Endothelial cell of umbilical vein (primary cell): ENCODE data around the gene CXCL6. TPM values are rescaled to one million over a fixed set of nuclear protein-coding genes. Genes with fewer than 3 reads are reported as not detected.
A peak's percentile ranks its signal among the peaks of the same experiment; 100 is the strongest.

Source experiments
- BruUV-seq: library from RNA; stranded (reverse); fragments of 400-500 nt; replicated peaks from 2 replicates; lab custom pipeline; 2021; lab: Mats Ljungman, UMichigan
- CTCF ChIA-PET: fragments of 300-600, 350-600 bp; sonication (Branson Sonifier 250); formaldehyde crosslinking; loops from one replicate; lab custom pipeline; 2021; ENCODE audit warnings: antibody characterized with exemption, inconsistent platforms; lab: Charles Lee
- POLR2A ChIA-PET: fragments of 300-600, 350-600 bp; sonication (Branson Sonifier 250); formaldehyde crosslinking; loops from one replicate; lab custom pipeline; 2021; ENCODE audit warnings: antibody characterized with exemption, inconsistent platforms; lab: Charles Lee
- DNase-seq: peaks from one replicate; pipeline ENCODE4 v3.0.0-alpha.2; 2011; ENCODE audit warnings: low read depth, low spot score
- FAIRE-seq: peaks from 2 replicates; lab custom pipeline; 2011; peaks lifted over from hg19 to GRCh38; lab: Jason Lieb, UNC
- H2AFZ ChIP-seq: 2 replicates; pipeline ENCODE4 v1.6.0; 2012; ENCODE audit warnings: low read depth, low read length, control low read depth, inconsistent platforms
- H3K27ac ChIP-seq: 2 replicates; pipeline ENCODE4 v1.5.1; 2011; ENCODE audit warnings: low read depth, mild to moderate bottlenecking, control low read depth, low read length, moderate library complexity; ENCODE audit not compliant: insufficient read depth
- H3K27me3 ChIP-seq, 2 experiments: 2 replicates each; pipeline versions ENCODE4 v1.6.0 to v1.6.1; 2011; ENCODE audit warnings: low read length in 2 of 2, mixed read lengths in 1 of 2; ENCODE audit not compliant: control insufficient read depth in 2 of 2, insufficient read depth in 2 of 2
- H3K36me3 ChIP-seq, 2 experiments: 2 replicates in 1 of 2; 3 replicates in 1 of 2; pipeline ENCODE4 v1.5.1; 2011; ENCODE audit warnings: low read length in 2 of 2, mild to moderate bottlenecking in 1 of 2, moderate library complexity in 1 of 2; ENCODE audit not compliant: control insufficient read depth in 2 of 2, insufficient read depth in 2 of 2; ENCODE audit errors: extremely low read depth in 1 of 2
- H3K4me1 ChIP-seq: 3 replicates; pipeline ENCODE4 v1.5.1; 2011; ENCODE audit warnings: mild to moderate bottlenecking, low read length; ENCODE audit not compliant: control insufficient read depth, insufficient read depth; ENCODE audit errors: extremely low read depth
- H3K4me2 ChIP-seq: 2 replicates; pipeline ENCODE4 v1.6.1; 2011; ENCODE audit warnings: low read length, control low read depth, mixed read lengths; ENCODE audit not compliant: insufficient read depth
- H3K4me3 ChIP-seq, 3 experiments: fragments of 200-600 bp in 1 of 3; sonication (generic), shearing (Covaris generic) in 1 of 3; replicated peaks in 1 of 3; 2 replicates each; pipeline ENCODE4 v1.5.1; 2011 to 2016; ENCODE audit warnings: control low read depth in 3 of 3, low read length in 3 of 3, mild to moderate bottlenecking in 2 of 3, inconsistent platforms in 1 of 3, low read depth in 1 of 3, moderate library complexity in 1 of 3; ENCODE audit not compliant: insufficient read depth in 1 of 3
- H3K79me2 ChIP-seq: 2 replicates; pipeline ENCODE4 v1.6.0; 2012; ENCODE audit warnings: low read length, inconsistent platforms; ENCODE audit not compliant: control insufficient read depth, insufficient read depth
- H3K9ac ChIP-seq: replicated peaks from 2 replicates; pipeline ENCODE3; 2011; ENCODE audit warnings: low read length, control low read depth; ENCODE audit not compliant: insufficient read depth; ENCODE audit errors: extremely low read depth
- H3K9me1 ChIP-seq: replicated peaks from 3 replicates; pipeline ENCODE4 v1.6.0; 2011; ENCODE audit warnings: mild to moderate bottlenecking, low read length; ENCODE audit not compliant: control insufficient read depth, insufficient read depth; ENCODE audit errors: extremely low read depth
- H3K9me3 ChIP-seq: replicated peaks from 2 replicates; pipeline ENCODE4 v1.5.1; 2012; ENCODE audit warnings: low read length, inconsistent platforms; ENCODE audit not compliant: control insufficient read depth, insufficient read depth
- H4K20me1 ChIP-seq: replicated peaks from 2 replicates; pipeline ENCODE3; 2011; ENCODE audit warnings: mild to moderate bottlenecking, low read length; ENCODE audit not compliant: control insufficient read depth, insufficient read depth; ENCODE audit errors: extremely low read depth
- CTCF ChIP-seq, 2 donors: IDR thresholded peaks; 1 replicate in 1 of 2; 2 replicates in 1 of 2; pipeline ENCODE4 v1.5.1; 2011; ENCODE audit warnings: low read length in 2 of 2, mild to moderate bottlenecking in 2 of 2, moderate library complexity in 2 of 2, control low read depth in 1 of 2, inconsistent platforms in 1 of 2, low read depth in 1 of 2; ENCODE audit not compliant: insufficient read depth in 1 of 2; ENCODE audit errors: extremely low read depth in 1 of 2
- EZH2 ChIP-seq: IDR thresholded peaks from 2 replicates; pipeline ENCODE4 v1.6.1; 2012; ENCODE audit warnings: borderline replicate concordance, low read depth, mild to moderate bottlenecking, moderate library complexity, low read length, inconsistent platforms; ENCODE audit not compliant: severe bottlenecking
- FOS ChIP-seq: IDR thresholded peaks from 2 replicates; pipeline ENCODE4 v1.6.1; 2011; ENCODE audit warnings: mild to moderate bottlenecking, low read length, moderate library complexity, borderline replicate concordance; ENCODE audit not compliant: insufficient read depth
- GATA2 ChIP-seq: IDR thresholded peaks from 2 replicates; pipeline ENCODE4 v1.7.0; 2011; ENCODE audit warnings: low read depth, mild to moderate bottlenecking, moderate library complexity, mixed read lengths, low read length; ENCODE audit not compliant: insufficient read length, insufficient read depth
- JUN ChIP-seq: IDR thresholded peaks from 2 replicates; pipeline ENCODE4 v1.6.1; 2011; ENCODE audit warnings: borderline replicate concordance, low read depth; ENCODE audit not compliant: insufficient read length, insufficient read depth
- MYC ChIP-seq: IDR thresholded peaks from one replicate; pipeline ENCODE4 v1.6.1; 2011; ENCODE audit warnings: mild to moderate bottlenecking, low read depth, low read length
- POLR2A ChIP-seq: IDR thresholded peaks from 2 replicates; pipeline ENCODE4 v1.6.1; 2012; ENCODE audit warnings: low read depth, mild to moderate bottlenecking, control low read depth, low read length
- POLR2AphosphoS5 ChIP-seq: IDR thresholded peaks from 2 replicates; pipeline ENCODE4 v1.6.1; 2012; ENCODE audit warnings: low read depth, mild to moderate bottlenecking, control low read depth, low read length, moderate library complexity; ENCODE audit not compliant: insufficient read depth
- dilution Hi-C: fragments of 300-500 bp; cut with MboI; formaldehyde crosslinking; loops from one replicate; pipeline ENCODE4 v1.15.0; 2019; ENCODE audit warnings: low sequenced_read_pairs; ENCODE audit not compliant: extremely low pct_ligation_motif_present
- intact Hi-C: fragments of 100-400 bp; cut with micrococcal nuclease; formaldehyde crosslinking; loops from one replicate; pipeline ENCODE4 v1.10.0; 2022
- polyA plus RNA-seq, 4 experiments: library from polyadenylated mRNA; depleted of rRNA in 3 of 4; stranded (reverse) in 3 of 4; unstranded in 1 of 4; fragments of >200 nt; gene quantifications; 2 replicates each; pipeline versions ENCODE4 v1.2.1 to v1.2.3, GENCODE V29; 2011 to 2012; ENCODE audit warnings: missing spikeins in 1 of 4
- total RNA-seq: library from RNA; stranded (reverse); gene quantifications from 2 replicates; pipeline ENCODE4 v1.2.3, GENCODE V29; 2021
- TF ChIP-seq, protein P1 (sequence below): IDR thresholded peaks from 2 replicates; pipeline ENCODE4 v1.6.1; 2011; ENCODE audit not compliant: insufficient read depth, insufficient read length

Gene CXCL6
- total and polyA plus RNA-seq, 2 donors (not counting 3 experiments of a cell fraction or from before 2014, with no cell fraction given): 0.81 to 1.2 TPM

GRCh38 chr4:73844345-73844744 is 7.9 kb downstream of the CXCL6 start:
- DNase-seq: peak; percentile 57
- H3K36me3 ChIP-seq: no peaks in the 10 kb centered on the region
- no peak overlapping the region for H3K4me3 ChIP-seq
- intact Hi-C loops: loop anchor here (5.0 kb wide), 1 partner anchor 182 kb away; no protein-coding TSS in a partner anchor
- no peaks in the 10 kb centered on the region for H3K9me3 ChIP-seq
- no peaks in the 10 kb centered on the region for H3K79me2 ChIP-seq
- no peaks in the 10 kb centered on the region for H3K27me3 ChIP-seq
- H3K9me1 ChIP-seq: no peaks in the 10 kb centered on the region
- CTCF ChIA-PET: interaction anchor here (1.0 to 2.2 kb wide), 8 partner anchors 7 to 114 kb away, joined by 3 to 11 read pairs (median 3); partner anchors contain the start of genes CXCL8 and PF4V1
- TF ChIP-seq MYC: no peak
- TF ChIP-seq GATA2: peak; percentile 64
- peak; percentile 41 for TF ChIP-seq POLR2AphosphoS5
- no peak for TF ChIP-seq POLR2A
- peak; percentile 54 for TF ChIP-seq JUN
- TF ChIP-seq, protein P1, sequence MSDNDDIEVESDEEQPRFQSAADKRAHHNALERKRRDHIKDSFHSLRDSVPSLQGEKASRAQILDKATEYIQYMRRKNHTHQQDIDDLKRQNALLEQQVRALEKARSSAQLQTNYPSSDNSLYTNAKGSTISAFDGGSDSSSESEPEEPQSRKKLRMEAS: no peak
- TF ChIP-seq EZH2: no peak
- no peak for TF ChIP-seq CTCF (IDR thresholded peaks at IDR 0.05; ENCODE audit: extremely low read depth in 1 of 2, insufficient read depth in 1 of 2, low read depth in 1 of 2, low read length in 2 of 2)
- peak; percentile 77 for TF ChIP-seq FOS
- H3K9ac ChIP-seq: no peak overlapping the region
- no peaks in the 10 kb centered on the region for H4K20me1 ChIP-seq
- no TSS peak for BruUV-seq
- peaks cover 30% of the 10 kb centered on the region for H3K4me1 ChIP-seq
- dilution Hi-C loops: no loop called here
- POLR2A ChIA-PET: no interaction called here
- peak overlapping the region; percentile 46 for H3K27ac ChIP-seq
- H3K4me2 ChIP-seq: peak overlapping the region; percentile 70
- peak; percentile 94 for FAIRE-seq
- peak overlapping the region; percentile 74 for H2AFZ ChIP-seq
